Endothelial cell of umbilical vein (primary cell): Measurements from ENCODE around the gene FAM13C. TPM values are rescaled to one million over a fixed set of nuclear protein-coding genes. Genes with fewer than 3 reads are reported as not detected.

Source experiments
- BruUV-seq: library from RNA; stranded (reverse); fragments of 400-500 nt; replicated peaks from 2 replicates; lab custom pipeline; 2021; lab: Mats Ljungman, UMichigan
- CTCF ChIA-PET: fragments of 300-600, 350-600 bp; sonication (Branson Sonifier 250); formaldehyde crosslinking; loops from one replicate; lab custom pipeline; 2021; ENCODE audit warnings: antibody characterized with exemption, inconsistent platforms; lab: Charles Lee
- POLR2A ChIA-PET: fragments of 300-600, 350-600 bp; sonication (Branson Sonifier 250); formaldehyde crosslinking; loops from one replicate; lab custom pipeline; 2021; ENCODE audit warnings: antibody characterized with exemption, inconsistent platforms; lab: Charles Lee
- DNase-seq: peaks from one replicate; pipeline ENCODE4 v3.0.0-alpha.2; 2011; ENCODE audit warnings: low read depth, low spot score
- FAIRE-seq: peaks from 2 replicates; lab custom pipeline; 2011; peaks lifted over from hg19 to GRCh38; lab: Jason Lieb, UNC
- H2AFZ ChIP-seq: 2 replicates; pipeline ENCODE4 v1.6.0; 2012; ENCODE audit warnings: low read depth, low read length, control low read depth, inconsistent platforms
- H3K27ac ChIP-seq: 2 replicates; pipeline ENCODE4 v1.5.1; 2011; ENCODE audit warnings: low read depth, mild to moderate bottlenecking, control low read depth, low read length, moderate library complexity; ENCODE audit not compliant: insufficient read depth
- H3K27me3 ChIP-seq, 2 experiments: 2 replicates each; pipeline versions ENCODE4 v1.6.0 to v1.6.1; 2011; ENCODE audit warnings: low read length in 2 of 2, mixed read lengths in 1 of 2; ENCODE audit not compliant: control insufficient read depth in 2 of 2, insufficient read depth in 2 of 2
- H3K36me3 ChIP-seq, 2 experiments: 2 replicates in 1 of 2; 3 replicates in 1 of 2; pipeline ENCODE4 v1.5.1; 2011; ENCODE audit warnings: low read length in 2 of 2, mild to moderate bottlenecking in 1 of 2, moderate library complexity in 1 of 2; ENCODE audit not compliant: control insufficient read depth in 2 of 2, insufficient read depth in 2 of 2; ENCODE audit errors: extremely low read depth in 1 of 2
- H3K4me1 ChIP-seq: 3 replicates; pipeline ENCODE4 v1.5.1; 2011; ENCODE audit warnings: mild to moderate bottlenecking, low read length; ENCODE audit not compliant: control insufficient read depth, insufficient read depth; ENCODE audit errors: extremely low read depth
- H3K4me2 ChIP-seq: 2 replicates; pipeline ENCODE4 v1.6.1; 2011; ENCODE audit warnings: low read length, control low read depth, mixed read lengths; ENCODE audit not compliant: insufficient read depth
- H3K4me3 ChIP-seq, 3 experiments: fragments of 200-600 bp in 1 of 3; sonication (generic), shearing (Covaris generic) in 1 of 3; replicated peaks in 1 of 3; 2 replicates each; pipeline ENCODE4 v1.5.1; 2011 to 2016; ENCODE audit warnings: control low read depth in 3 of 3, low read length in 3 of 3, mild to moderate bottlenecking in 2 of 3, inconsistent platforms in 1 of 3, low read depth in 1 of 3, moderate library complexity in 1 of 3; ENCODE audit not compliant: insufficient read depth in 1 of 3
- H3K79me2 ChIP-seq: 2 replicates; pipeline ENCODE4 v1.6.0; 2012; ENCODE audit warnings: low read length, inconsistent platforms; ENCODE audit not compliant: control insufficient read depth, insufficient read depth
- H3K9ac ChIP-seq: replicated peaks from 2 replicates; pipeline ENCODE3; 2011; ENCODE audit warnings: low read length, control low read depth; ENCODE audit not compliant: insufficient read depth; ENCODE audit errors: extremely low read depth
- H3K9me1 ChIP-seq: replicated peaks from 3 replicates; pipeline ENCODE4 v1.6.0; 2011; ENCODE audit warnings: mild to moderate bottlenecking, low read length; ENCODE audit not compliant: control insufficient read depth, insufficient read depth; ENCODE audit errors: extremely low read depth
- H3K9me3 ChIP-seq: replicated peaks from 2 replicates; pipeline ENCODE4 v1.5.1; 2012; ENCODE audit warnings: low read length, inconsistent platforms; ENCODE audit not compliant: control insufficient read depth, insufficient read depth
- H4K20me1 ChIP-seq: replicated peaks from 2 replicates; pipeline ENCODE3; 2011; ENCODE audit warnings: mild to moderate bottlenecking, low read length; ENCODE audit not compliant: control insufficient read depth, insufficient read depth; ENCODE audit errors: extremely low read depth
- CTCF ChIP-seq, 2 donors: IDR thresholded peaks; 1 replicate in 1 of 2; 2 replicates in 1 of 2; pipeline ENCODE4 v1.5.1; 2011; ENCODE audit warnings: low read length in 2 of 2, mild to moderate bottlenecking in 2 of 2, moderate library complexity in 2 of 2, control low read depth in 1 of 2, inconsistent platforms in 1 of 2, low read depth in 1 of 2; ENCODE audit not compliant: insufficient read depth in 1 of 2; ENCODE audit errors: extremely low read depth in 1 of 2
- EZH2 ChIP-seq: IDR thresholded peaks from 2 replicates; pipeline ENCODE4 v1.6.1; 2012; ENCODE audit warnings: borderline replicate concordance, low read depth, mild to moderate bottlenecking, moderate library complexity, low read length, inconsistent platforms; ENCODE audit not compliant: severe bottlenecking
- FOS ChIP-seq: IDR thresholded peaks from 2 replicates; pipeline ENCODE4 v1.6.1; 2011; ENCODE audit warnings: mild to moderate bottlenecking, low read length, moderate library complexity, borderline replicate concordance; ENCODE audit not compliant: insufficient read depth
- GATA2 ChIP-seq: IDR thresholded peaks from 2 replicates; pipeline ENCODE4 v1.7.0; 2011; ENCODE audit warnings: low read depth, mild to moderate bottlenecking, moderate library complexity, mixed read lengths, low read length; ENCODE audit not compliant: insufficient read length, insufficient read depth
- JUN ChIP-seq: IDR thresholded peaks from 2 replicates; pipeline ENCODE4 v1.6.1; 2011; ENCODE audit warnings: borderline replicate concordance, low read depth; ENCODE audit not compliant: insufficient read length, insufficient read depth
- MAX ChIP-seq: IDR thresholded peaks from 2 replicates; pipeline ENCODE4 v1.6.1; 2011; ENCODE audit not compliant: insufficient read depth, insufficient read length
- MYC ChIP-seq: IDR thresholded peaks from one replicate; pipeline ENCODE4 v1.6.1; 2011; ENCODE audit warnings: mild to moderate bottlenecking, low read depth, low read length
- POLR2A ChIP-seq: IDR thresholded peaks from 2 replicates; pipeline ENCODE4 v1.6.1; 2012; ENCODE audit warnings: low read depth, mild to moderate bottlenecking, control low read depth, low read length
- POLR2AphosphoS5 ChIP-seq: IDR thresholded peaks from 2 replicates; pipeline ENCODE4 v1.6.1; 2012; ENCODE audit warnings: low read depth, mild to moderate bottlenecking, control low read depth, low read length, moderate library complexity; ENCODE audit not compliant: insufficient read depth
- dilution Hi-C: fragments of 300-500 bp; cut with MboI; formaldehyde crosslinking; loops from one replicate; pipeline ENCODE4 v1.15.0; 2019; ENCODE audit warnings: low sequenced_read_pairs; ENCODE audit not compliant: extremely low pct_ligation_motif_present
- intact Hi-C: fragments of 100-400 bp; cut with micrococcal nuclease; formaldehyde crosslinking; loops from one replicate; pipeline ENCODE4 v1.10.0; 2022
- polyA plus RNA-seq, 4 experiments: library from polyadenylated mRNA; depleted of rRNA in 3 of 4; stranded (reverse) in 3 of 4; unstranded in 1 of 4; fragments of >200 nt; gene quantifications; 2 replicates each; pipeline versions ENCODE4 v1.2.1 to v1.2.3, GENCODE V29; 2011 to 2012; ENCODE audit warnings: missing spikeins in 1 of 4
- total RNA-seq: library from RNA; stranded (reverse); gene quantifications from 2 replicates; pipeline ENCODE4 v1.2.3, GENCODE V29; 2021

FAM13C gene
- total and polyA plus RNA-seq, 2 donors (not counting 3 experiments of a cell fraction or from before 2014, with no cell fraction given), result 0.03 TPM; not detected in 1

GRCh38 chr10:59323831-59324401, 38.4 kb downstream of the FAM13C start:
- no peak overlapping the region for H3K9ac ChIP-seq

More at GRCh38 chr10:59323831-59324401, 38.4 kb downstream of the FAM13C start:
- POLR2A ChIA-PET, result no interaction called here
- DNase-seq, result no peak
- H3K9me3 ChIP-seq, result peaks cover 2% of the 10 kb centered on the region
- H3K9me1 ChIP-seq, result no peaks in the 10 kb centered on the region
- no peaks in the 10 kb centered on the region for H3K27me3 ChIP-seq
- no peaks in the 10 kb centered on the region for H3K79me2 ChIP-seq
- intact Hi-C loops, result no loop called here
- H3K4me1 ChIP-seq, result no peaks in the 10 kb centered on the region
- no peak overlapping the region for H3K4me3 ChIP-seq
- H3K4me2 ChIP-seq, result no peak overlapping the region
- H3K27ac ChIP-seq, result no peak overlapping the region
- no peak for FAIRE-seq
- dilution Hi-C loops, result no loop called here
- BruUV-seq, result no TSS peak
- TF ChIP-seq JUN (no peak), CTCF (IDR thresholded peaks at IDR 0.05; ENCODE audit: extremely low read depth in 1 of 2, insufficient read depth in 1 of 2, low read depth in 1 of 2, low read length in 2 of 2) (no peak), FOS (no peak), POLR2AphosphoS5 (no peak), MYC (no peak), GATA2 (no peak), POLR2A (no peak), EZH2 (no peak), MAX (no peak)
- no peak overlapping the region for H2AFZ ChIP-seq
- CTCF ChIA-PET, result no interaction called here
- no peaks in the 10 kb centered on the region for H3K36me3 ChIP-seq
- H4K20me1 ChIP-seq, result no peaks in the 10 kb centered on the region
